Effector memory CD8-positive, alpha-beta T cell (primary cell): ENCODE results near the gene ELOVL5.
"Not testable (repeated sequence)": the region's sequence is repeated elsewhere in the genome, so short reads cannot be mapped to it uniquely, and the experiment has no call there.

Experiments used
- ATAC-seq: fragments of 150-1000 bp; cut with Tn5 transposase; replicated peaks from 2 replicates; pipeline ENCODE4 v1.10.0; 2021; ENCODE audit warnings: mild to moderate bottlenecking, moderate library complexity
- DNase-seq, 3 experiments: peaks; one replicate each; pipeline ENCODE4 v3.0.0; 2021
- H3K27ac Mint-ChIP-seq, 2 donors: one replicate each; pipeline ENCODE4 v1.8.0; 2022; ENCODE audit warnings: mild to moderate bottlenecking in 2 of 2, mixed read lengths in 2 of 2, moderate library complexity in 2 of 2
- H3K27me3 Mint-ChIP-seq, 2 donors: one replicate each; pipeline ENCODE4 v1.8.0; 2022; ENCODE audit warnings: mixed read lengths in 2 of 2
- H3K36me3 Mint-ChIP-seq: one replicate; pipeline ENCODE4 v1.8.0; 2022; ENCODE audit warnings: mild to moderate bottlenecking, moderate library complexity, mixed read lengths; ENCODE audit not compliant: insufficient read depth
- H3K4me1 Mint-ChIP-seq, 2 donors: one replicate each; pipeline ENCODE4 v1.8.0; 2022; ENCODE audit warnings: low read depth in 2 of 2, mixed read lengths in 2 of 2
- H3K4me3 Mint-ChIP-seq, 2 donors: one replicate each; pipeline ENCODE4 v1.8.0; 2022; ENCODE audit warnings: mild to moderate bottlenecking in 2 of 2, mixed read lengths in 2 of 2, moderate library complexity in 2 of 2
- H3K9me3 Mint-ChIP-seq, 2 donors: one replicate each; pipeline ENCODE4 v1.8.0; 2022; ENCODE audit warnings: mixed read lengths in 2 of 2

Gene ELOVL5

DNA sequence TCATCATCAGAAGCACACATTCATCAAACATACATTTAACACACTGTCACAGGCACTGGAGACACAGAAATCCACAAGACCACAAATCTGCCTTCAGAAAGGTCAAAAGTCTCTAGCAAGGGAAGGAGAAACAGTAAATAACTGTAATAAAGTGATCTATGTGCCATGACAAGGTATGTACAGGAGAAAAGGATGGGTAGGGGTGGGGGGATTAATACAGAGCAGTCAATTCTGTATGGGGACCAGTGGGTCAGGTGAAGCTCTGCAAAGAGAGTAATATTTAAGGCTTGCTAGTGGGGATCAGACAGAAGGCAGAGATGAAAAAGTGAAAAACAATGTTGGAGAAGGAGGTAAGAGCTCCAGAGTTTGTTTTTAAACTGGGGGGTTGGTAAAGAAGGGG lies 32.6 kb downstream of the ELOVL5 start:
- peak overlapping the region; percentile 1 to 41 for H3K27ac Mint-ChIP-seq
- H3K9me3 Mint-ChIP-seq, result no peaks in the 10 kb centered on the region
- H3K4me1 Mint-ChIP-seq, result peaks cover 56 to 77% of the 10 kb centered on the region in 2 donors
- no peaks in the 10 kb centered on the region for H3K27me3 Mint-ChIP-seq
- H3K36me3 Mint-ChIP-seq, result peaks cover 39% of the 10 kb centered on the region
- peak overlapping the region in 1 of 2 donors; percentile 31 for H3K4me3 Mint-ChIP-seq
- ATAC-seq (no peak), DNase-seq (no peak)

DNA sequence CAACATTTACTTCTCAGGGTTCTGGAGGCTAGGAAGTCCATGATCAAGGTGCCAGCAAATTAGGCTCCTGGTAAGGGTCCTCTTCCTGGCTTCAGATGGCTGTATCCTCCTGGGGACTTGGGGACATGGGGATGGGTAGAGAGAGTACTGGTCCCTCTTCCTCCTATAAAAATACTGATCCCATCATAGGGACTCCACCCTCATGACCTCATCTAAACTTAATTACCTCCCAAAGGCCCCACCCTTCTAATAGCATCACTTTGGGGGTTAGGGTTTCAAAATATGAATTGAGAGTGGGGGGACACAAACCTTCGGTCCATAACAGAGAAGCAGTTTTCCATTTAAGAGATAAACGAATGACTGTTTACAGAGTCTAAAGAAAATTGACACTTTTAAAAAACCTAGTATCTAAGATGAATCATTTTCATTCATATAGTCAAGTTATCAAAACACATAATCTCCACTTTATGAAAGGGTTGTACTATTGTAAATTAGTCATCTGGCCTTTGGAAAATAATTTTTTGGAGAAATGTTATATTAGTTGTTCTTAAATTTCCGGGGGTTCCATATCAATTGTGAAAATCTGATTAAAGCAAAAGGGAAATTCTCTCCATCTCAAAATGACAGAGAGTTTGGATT lies 33.5 kb downstream of the ELOVL5 start:
- Mint-ChIP-seq H3K4me3 (peak overlapping the region in 1 of 2 donors; percentile 39), H3K27ac (peak overlapping the region; percentile 1 to 41), H3K9me3 (no peaks in the 10 kb centered on the region), H3K27me3 (no peaks in the 10 kb centered on the region), H3K4me1 (peaks cover 64 to 77% of the 10 kb centered on the region in 2 donors), H3K36me3 (peaks cover 39% of the 10 kb centered on the region)
- no peak for DNase-seq
- ATAC-seq, result no peak

DNA sequence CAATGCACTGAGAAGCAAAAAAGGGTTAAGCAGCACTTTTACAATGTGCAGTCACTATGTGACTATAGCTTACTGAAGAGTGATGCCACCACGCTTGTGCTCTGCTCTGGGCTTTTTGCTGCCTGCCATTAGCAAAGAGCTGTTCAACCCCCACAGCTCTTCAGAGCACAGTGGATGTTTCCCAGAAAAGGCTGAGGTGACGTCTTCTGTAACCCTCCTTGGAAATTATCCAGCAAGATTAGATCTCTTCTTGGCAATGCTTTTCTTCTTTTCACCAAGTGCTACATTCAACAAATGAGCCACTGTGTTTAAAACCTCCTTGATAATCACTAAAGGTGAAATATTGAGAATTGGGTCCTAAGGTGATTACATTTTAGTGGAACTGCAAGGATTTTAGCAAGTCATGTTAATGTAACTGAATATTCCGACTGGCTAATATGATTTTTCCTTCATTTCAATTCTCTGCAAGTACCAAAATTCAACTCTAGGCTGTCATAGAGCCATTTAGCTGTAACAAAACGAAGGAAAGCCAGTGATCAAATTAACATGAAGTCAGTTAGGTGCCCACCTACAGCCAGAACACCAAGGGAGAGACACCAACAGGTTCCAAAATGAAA lies 34.9 kb downstream of the ELOVL5 start:
- Mint-ChIP-seq H3K36me3 (peaks cover 30% of the 10 kb centered on the region), H3K27ac (peak overlapping the region; percentile 78 to 95), H3K9me3 (no peaks in the 10 kb centered on the region), H3K4me1 (peaks cover 73 to 83% of the 10 kb centered on the region in 2 donors), H3K27me3 (no peaks in the 10 kb centered on the region), H3K4me3 (peak overlapping the region in 1 of 2 donors; percentile 43)
- DNase-seq (no peak), ATAC-seq (no peak)

DNA sequence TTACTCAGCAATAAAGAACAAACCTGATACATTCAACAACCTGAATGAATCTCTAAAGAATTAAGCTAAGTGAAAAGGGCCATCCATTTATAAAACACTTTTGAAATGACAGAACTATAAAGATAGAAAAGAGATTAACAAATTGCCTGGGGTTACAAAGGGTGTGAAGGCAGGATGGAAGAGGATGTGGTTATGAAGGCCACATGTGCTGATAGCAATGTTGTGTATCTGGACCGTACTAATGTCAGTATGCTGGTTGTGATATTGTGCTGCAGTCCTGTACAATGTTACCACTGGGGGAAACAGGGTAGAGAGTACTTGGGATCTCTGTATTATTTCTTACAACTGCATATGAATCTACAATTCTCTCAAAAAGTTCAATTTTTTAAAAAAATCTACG lies 36.4 kb downstream of the ELOVL5 start:
- Mint-ChIP-seq H3K4me3 (peak overlapping the region; percentile 47 to 64), H3K27ac (peak overlapping the region; percentile 78 to 95), H3K4me1 (peaks cover 80 to 88% of the 10 kb centered on the region in 2 donors), H3K9me3 (no peaks in the 10 kb centered on the region), H3K36me3 (peaks cover 22% of the 10 kb centered on the region), H3K27me3 (no peaks in the 10 kb centered on the region)
- DNase-seq (no peak), ATAC-seq (peak; percentile 76)

DNA sequence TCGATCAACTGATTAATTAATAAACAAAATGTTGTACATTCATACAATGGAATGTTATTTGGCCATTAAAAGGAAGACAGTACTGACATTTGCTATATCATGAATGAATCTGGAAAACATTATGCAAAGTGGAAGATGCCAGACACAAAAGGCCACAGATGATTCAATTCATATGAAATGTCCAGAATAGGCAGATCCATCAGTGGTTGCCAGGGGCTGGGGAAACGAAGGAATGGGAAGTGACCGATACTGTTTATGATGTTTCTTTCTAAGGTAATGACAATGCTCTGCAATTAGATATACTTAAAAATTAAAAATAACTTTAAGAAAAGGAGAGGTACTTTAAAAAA lies 37.2 kb downstream of the ELOVL5 start:
- Mint-ChIP-seq H3K36me3 (peaks cover 17% of the 10 kb centered on the region), H3K27me3 (no peaks in the 10 kb centered on the region), H3K4me3 (peak overlapping the region; percentile 56 to 64), H3K27ac (peak overlapping the region; percentile 89 to 95), H3K9me3 (no peaks in the 10 kb centered on the region), H3K4me1 (peaks cover 82 to 90% of the 10 kb centered on the region in 2 donors)
- ATAC-seq, result no peak
- DNase-seq, result no peak

DNA sequence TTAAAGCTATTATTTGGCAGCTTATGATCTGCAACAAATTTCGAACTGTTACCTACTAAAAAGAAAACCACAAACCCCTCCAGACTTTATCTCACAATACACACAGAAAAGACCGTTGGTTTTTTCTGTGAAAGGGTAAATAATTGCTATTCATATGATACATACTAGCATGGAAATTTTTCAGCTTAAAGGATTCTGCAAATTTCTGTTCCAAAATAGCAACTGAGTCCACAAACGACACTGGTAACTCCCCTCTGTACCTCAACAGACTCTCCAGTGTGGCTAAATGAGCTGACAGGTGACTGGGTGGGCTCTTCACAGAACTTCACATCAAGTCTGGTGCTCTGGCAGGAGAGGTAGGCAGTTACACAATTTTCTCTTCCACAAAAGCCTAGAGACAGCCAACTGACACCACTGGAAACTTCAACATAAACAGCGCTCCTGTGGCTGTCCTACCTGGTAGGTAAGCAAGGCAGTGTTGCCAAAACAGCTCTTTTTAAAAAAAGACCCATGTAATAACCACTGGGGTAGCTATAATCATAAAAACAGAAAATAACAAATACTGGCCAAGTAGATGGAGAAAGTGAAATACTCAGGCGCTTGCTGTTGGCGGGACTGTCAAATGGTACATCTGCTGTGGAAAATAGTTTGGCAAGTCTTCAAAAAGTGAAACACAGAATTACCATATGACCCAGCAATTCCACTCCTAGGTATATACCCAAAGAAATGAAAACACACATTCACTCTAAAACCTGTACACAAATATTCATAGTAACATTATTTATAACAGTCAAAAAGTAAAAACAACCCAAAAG lies 37.8 kb downstream of the ELOVL5 start:
- ATAC-seq, result no peak
- Mint-ChIP-seq H3K4me3 (peak overlapping the region; percentile 56 to 64), H3K27me3 (no peaks in the 10 kb centered on the region), H3K9me3 (no peaks in the 10 kb centered on the region), H3K36me3 (peaks cover 17% of the 10 kb centered on the region), H3K27ac (peak overlapping the region; percentile 89 to 95), H3K4me1 (peaks cover 79 to 87% of the 10 kb centered on the region in 2 donors)
- DNase-seq, result no peak

DNA sequence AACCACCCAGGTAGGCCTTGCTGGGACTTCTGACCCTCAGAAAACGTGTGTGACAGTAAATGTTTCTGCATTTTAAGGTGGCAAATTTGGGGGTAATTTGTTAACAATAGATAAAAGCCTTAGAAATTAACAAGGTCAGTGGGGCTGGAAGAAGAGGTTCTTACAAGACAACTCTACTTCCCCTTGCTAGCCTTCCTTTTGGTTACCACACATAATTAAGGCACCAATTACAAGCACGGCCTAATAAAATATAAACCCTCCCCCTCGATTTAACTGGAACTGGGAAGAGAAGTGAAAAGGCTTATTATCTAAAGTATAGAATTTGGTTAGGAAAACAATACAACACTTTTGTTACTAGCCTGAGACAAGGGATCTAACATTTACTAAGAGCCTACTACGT lies 38.8 kb downstream of the ELOVL5 start:
- H3K27ac Mint-ChIP-seq, result peak overlapping the region; percentile 89 to 95
- peaks cover 69 to 77% of the 10 kb centered on the region in 2 donors for H3K4me1 Mint-ChIP-seq
- H3K27me3 Mint-ChIP-seq, result no peaks in the 10 kb centered on the region
- no peak for DNase-seq
- H3K36me3 Mint-ChIP-seq, result peaks cover 15% of the 10 kb centered on the region
- H3K9me3 Mint-ChIP-seq, result no peaks in the 10 kb centered on the region
- peak overlapping the region; percentile 56 to 64 for H3K4me3 Mint-ChIP-seq
- ATAC-seq, result no peak

DNA sequence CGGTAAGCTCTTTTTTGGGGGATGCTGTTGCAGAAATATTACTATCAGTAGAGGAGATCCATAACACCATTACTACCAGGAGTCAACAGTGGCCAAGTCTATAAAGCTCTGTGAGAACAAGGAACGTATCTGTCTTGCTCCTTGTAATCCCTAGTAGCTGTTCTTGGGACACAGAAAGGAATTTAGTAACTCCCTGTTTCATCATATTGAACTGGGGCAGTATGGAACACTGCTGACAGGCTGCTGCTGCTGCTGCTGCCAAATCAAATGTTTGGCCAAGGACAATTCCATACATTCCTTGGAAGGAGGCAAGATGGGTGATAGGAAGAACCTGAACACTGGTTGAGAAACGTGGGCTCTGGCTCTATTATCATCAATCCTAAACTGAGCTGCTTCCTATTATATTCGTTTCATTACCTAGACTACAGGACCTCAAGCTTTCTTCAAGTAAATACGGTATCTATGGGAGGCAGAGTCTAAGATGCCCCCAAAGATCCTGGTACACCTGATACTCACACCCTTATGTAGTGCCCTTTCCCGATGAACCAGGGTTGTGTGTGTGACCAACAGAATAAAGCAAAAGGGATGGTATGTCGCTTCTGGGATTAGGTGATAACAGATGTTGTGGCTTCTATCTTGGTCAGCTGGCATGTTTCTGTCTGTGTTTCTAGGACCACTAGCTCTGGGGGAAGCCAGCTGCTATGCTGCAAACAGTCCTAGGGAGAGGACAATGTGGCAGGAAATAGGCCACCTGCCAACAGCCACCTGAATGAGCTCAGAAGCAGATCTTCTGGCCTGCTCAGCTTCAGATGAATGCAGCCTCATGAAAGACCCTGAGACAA lies 39.5 kb downstream of the ELOVL5 start:
- H3K9me3 Mint-ChIP-seq, result no peaks in the 10 kb centered on the region
- H3K27me3 Mint-ChIP-seq, result no peaks in the 10 kb centered on the region
- ATAC-seq, result peak; percentile 60
- H3K36me3 Mint-ChIP-seq, result peaks cover 18% of the 10 kb centered on the region
- peak overlapping the region; percentile 89 to 95 for H3K27ac Mint-ChIP-seq
- peak in 1 of 3 experiments; percentile 21 for DNase-seq
- H3K4me3 Mint-ChIP-seq, result peak overlapping the region; percentile 56 to 64
- H3K4me1 Mint-ChIP-seq, result peaks cover 68 to 72% of the 10 kb centered on the region in 2 donors

DNA sequence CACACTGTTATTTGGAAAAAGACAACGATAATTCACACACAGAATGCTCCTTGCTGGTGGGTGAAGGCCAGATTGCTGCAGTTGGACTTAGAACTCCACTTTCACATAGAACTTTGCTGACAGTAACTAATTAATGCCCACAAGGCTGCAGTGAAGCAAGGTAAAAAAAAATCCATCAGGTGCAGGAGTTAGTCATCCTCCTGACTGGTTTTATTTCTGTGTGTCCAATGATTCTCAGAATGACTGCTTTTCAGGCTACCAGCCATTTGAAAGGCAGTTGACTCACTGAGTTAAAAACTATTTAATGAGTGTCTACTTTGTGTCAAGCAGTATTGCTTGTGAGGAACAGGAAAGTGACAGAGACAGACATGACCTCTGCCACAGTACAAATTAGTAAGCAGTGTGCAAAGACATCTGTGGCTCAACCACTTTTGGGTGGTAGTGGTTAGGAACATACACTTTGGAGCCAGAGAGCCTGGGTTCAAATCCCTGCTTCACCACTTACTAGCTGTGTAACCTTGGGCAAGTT lies 41.9 kb downstream of the ELOVL5 start:
- no peak for DNase-seq
- peaks cover 67 to 73% of the 10 kb centered on the region in 2 donors for H3K4me1 Mint-ChIP-seq
- peaks cover 24% of the 10 kb centered on the region for H3K36me3 Mint-ChIP-seq
- H3K27ac Mint-ChIP-seq, result peak overlapping the region; percentile 16 to 59
- H3K27me3 Mint-ChIP-seq, result no peaks in the 10 kb centered on the region
- peak; percentile 5 for ATAC-seq
- peak overlapping the region in 1 of 2 donors; percentile 32 for H3K4me3 Mint-ChIP-seq
- no peaks in the 10 kb centered on the region for H3K9me3 Mint-ChIP-seq

DNA sequence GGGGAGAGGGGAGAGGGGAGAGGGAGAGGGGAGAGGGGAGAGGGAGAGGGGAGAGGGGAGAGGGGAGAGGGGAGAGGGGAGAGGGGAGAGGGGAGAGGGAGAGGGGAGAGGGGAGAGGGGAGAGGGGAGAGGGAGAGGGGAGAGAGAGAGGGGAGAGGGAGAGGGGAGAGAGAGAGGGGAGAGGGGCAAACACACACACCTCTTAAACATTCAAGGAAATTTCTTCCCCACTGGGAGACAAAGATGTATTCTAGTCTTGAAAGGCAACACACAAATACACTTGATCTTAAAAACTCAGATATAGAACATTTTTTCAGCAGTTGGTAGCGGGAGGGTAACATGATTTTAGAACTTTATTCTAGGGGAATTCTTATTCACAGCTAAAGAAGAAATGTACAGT lies 42.5 kb downstream of the ELOVL5 start:
- not testable (repeated sequence) for DNase-seq, ATAC-seq, H3K27me3 Mint-ChIP-seq, H3K9me3 Mint-ChIP-seq
- Mint-ChIP-seq H3K4me1 (peaks cover 70 to 75% of the 10 kb centered on the region in 2 donors), H3K36me3 (peaks cover 30% of the 10 kb centered on the region), H3K4me3 (peak overlapping the region in 1 of 2 donors; percentile 32), H3K27ac (peak overlapping the region; percentile 4 to 59)

DNA sequence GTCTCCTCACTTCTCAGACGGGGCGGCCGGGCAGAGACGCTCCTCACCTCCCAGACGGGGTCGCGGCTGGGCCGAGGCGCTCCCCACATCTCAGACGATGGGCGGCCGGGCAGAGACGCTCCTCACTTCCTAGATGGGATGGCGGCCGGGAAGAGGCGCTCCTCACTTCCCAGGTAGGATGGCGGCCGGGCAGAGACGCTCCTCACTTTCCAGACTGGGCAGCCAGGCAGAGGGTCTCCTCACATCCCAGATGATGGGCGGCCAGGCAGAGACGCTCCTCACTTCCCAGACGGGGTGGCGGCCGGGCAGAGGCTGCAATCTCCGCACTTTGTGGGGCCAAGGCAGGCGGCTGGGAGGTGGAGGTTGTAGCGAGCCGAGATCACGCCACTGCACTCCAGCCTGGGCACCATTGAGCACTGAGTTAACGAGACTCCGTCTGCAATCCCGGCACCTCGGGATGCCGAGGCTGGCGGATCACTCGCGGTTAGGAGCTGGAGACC lies 43.2 kb downstream of the ELOVL5 start:
- ATAC-seq, H3K9me3 Mint-ChIP-seq, DNase-seq, H3K27me3 Mint-ChIP-seq, H3K4me3 Mint-ChIP-seq: not testable (repeated sequence)
- Mint-ChIP-seq H3K27ac (peak overlapping the region in 1 of 2 donors; percentile 4), H3K4me1 (peaks cover 70 to 75% of the 10 kb centered on the region in 2 donors), H3K36me3 (peaks cover 36% of the 10 kb centered on the region)

DNA sequence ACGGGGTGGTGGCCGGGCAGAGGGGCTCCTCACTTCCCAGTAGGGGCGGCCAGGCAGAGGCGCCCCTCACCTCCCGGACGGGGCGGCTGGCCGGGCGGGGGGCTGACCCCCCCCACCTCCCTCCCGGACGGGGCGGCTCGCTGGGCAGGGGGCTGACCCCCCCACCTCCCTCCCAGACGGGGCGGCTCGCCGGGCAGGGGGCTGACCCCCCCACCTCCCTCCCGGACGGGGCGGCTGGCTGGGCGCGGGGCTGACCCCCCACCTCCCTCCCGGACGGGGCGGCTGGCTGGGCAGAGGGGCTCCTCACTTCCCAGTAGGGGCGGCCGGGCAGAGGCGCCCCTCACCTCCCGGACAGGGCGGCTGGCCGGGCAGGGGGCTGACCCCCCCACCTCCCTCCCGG lies 43.8 kb downstream of the ELOVL5 start:
- peaks cover 70 to 75% of the 10 kb centered on the region in 2 donors for H3K4me1 Mint-ChIP-seq
- H3K36me3 Mint-ChIP-seq, result peaks cover 42% of the 10 kb centered on the region
- not testable (repeated sequence) for H3K4me3 Mint-ChIP-seq, H3K27ac Mint-ChIP-seq, H3K9me3 Mint-ChIP-seq, ATAC-seq, H3K27me3 Mint-ChIP-seq, DNase-seq
